NCI-H2081 (cell line): ENCODE measurements around the gene PAX8.

ENCODE experiments used
- DNase-seq, 2 experiments: peaks; one replicate each; lab custom pipeline; 2025; lab: John Stamatoyannopoulos, UW

Gene PAX8

GRCh38 chr2:113182471-113183260 lies 96.1 kb downstream of the PAX8 start:
- DNase-seq = no peak

- DNase-seq = no peak
These were observed 97.3 kb downstream of the PAX8 start for GRCh38 chr2:113181258-113182051.

- no peak for DNase-seq
These were observed 98.4 kb downstream of the PAX8 start for GRCh38 chr2:113180131-113180946.

GRCh38 chr2:113179446-113180045 lies 99.2 kb downstream of the PAX8 start:
- DNase-seq = no peak

GRCh38 chr2:113178891-113179290 lies 99.8 kb downstream of the PAX8 start:
- no peak for DNase-seq

GRCh38 chr2:113178069-113178746 lies 100.5 kb downstream of the PAX8 start:
- DNase-seq = no peak

- no peak for DNase-seq
These were observed 101.9 kb downstream of the PAX8 start for GRCh38 chr2:113176696-113177355.

- no peak for DNase-seq
These were observed 102.7 kb downstream of the PAX8 start for GRCh38 chr2:113175736-113176695.

- DNase-seq = no peak
These were observed 103.6 kb downstream of the PAX8 start for GRCh38 chr2:113175042-113175628.

- DNase-seq = no peak
These were observed 104.4 kb downstream of the PAX8 start for GRCh38 chr2:113174376-113174750.

GRCh38 chr2:113173542-113174375 lies 105.0 kb downstream of the PAX8 start, which contains the start of gene PSD4:
PSD4 (plus strand) TSS chr2:113173971; CDS start chr2:113182457, 8,486 bp downstream.
- DNase-seq = no peak

- no peak for DNase-seq
These were observed 105.8 kb downstream of the PAX8 start for GRCh38 chr2:113172721-113173541.

GRCh38 chr2:113171334-113172075 lies 107.2 kb downstream of the PAX8 start:
- DNase-seq = no peak

GRCh38 chr2:113169586-113169985 lies 109.1 kb downstream of the PAX8 start:
- DNase-seq = no peak

- no peak for DNase-seq
These were observed 109.7 kb downstream of the PAX8 start for GRCh38 chr2:113169002-113169530.

GRCh38 chr2:113167962-113168340 lies 110.8 kb downstream of the PAX8 start:
- no peak for DNase-seq
